ENCODE results near the gene EIF3K.

The EIF3K gene

GRCh38 chr19:38669552-38669951 is 50.6 kb downstream of the EIF3K start:
- DNase-seq = peak; percentile 76

- DNase-seq = no peak
Measured at GRCh38 chr19:38670921-38671398, 52.0 kb downstream of the EIF3K start.

- DNase-seq = no peak
Measured at GRCh38 chr19:38671654-38672053, 52.7 kb downstream of the EIF3K start.

GRCh38 chr19:38673030-38673429 is 54.0 kb downstream of the EIF3K start:
- DNase-seq = no peak

- no peak for DNase-seq
Measured at GRCh38 chr19:38674388-38675171, 55.6 kb downstream of the EIF3K start.

GRCh38 chr19:38675611-38676010 is 56.6 kb downstream of the EIF3K start:
- DNase-seq = peak; percentile 88

- peak; percentile 61 for DNase-seq
Measured at GRCh38 chr19:38676023-38676877, 57.3 kb downstream of the EIF3K start.

- no peak for DNase-seq
Measured at GRCh38 chr19:38676878-38677646, 58.1 kb downstream of the EIF3K start.

- no peak for DNase-seq
Measured at GRCh38 chr19:38678217-38678890, 59.4 kb downstream of the EIF3K start.

- no peak for DNase-seq
Measured at GRCh38 chr19:38678891-38679494, 60.0 kb downstream of the EIF3K start.

GRCh38 chr19:38679839-38680238 is 60.9 kb downstream of the EIF3K start:
- no peak for DNase-seq

- DNase-seq = no peak
Measured at GRCh38 chr19:38682195-38682867, 63.3 kb downstream of the EIF3K start.

GRCh38 chr19:38682872-38683392 is 63.9 kb downstream of the EIF3K start:
- no peak for DNase-seq

GRCh38 chr19:38683393-38684077 is 64.5 kb downstream of the EIF3K start:
- DNase-seq = peak; percentile 33

- DNase-seq = peak; percentile 53
Measured at GRCh38 chr19:38684078-38684861, 65.3 kb downstream of the EIF3K start.

- no peak for DNase-seq
Measured at GRCh38 chr19:38684862-38685665, 66.1 kb downstream of the EIF3K start.

GRCh38 chr19:38685666-38686529 is 66.9 kb downstream of the EIF3K start:
- DNase-seq = no peak

GRCh38 chr19:38686530-38686888 is 67.5 kb downstream of the EIF3K start:
- peak; percentile 39 for DNase-seq
